ENCODE data around the gene CCDC154. TPM values are rescaled to one million over a fixed set of nuclear protein-coding genes. Genes with fewer than 3 reads are reported as not detected.

Gene CCDC154
- total and polyA plus RNA-seq, 10 of the 15 experiments (the other 5 are each of a cell fraction or from before 2014, with no cell fraction given), result 0.06 to 0.26 (median 0.25) TPM; not detected in 7

DNA sequence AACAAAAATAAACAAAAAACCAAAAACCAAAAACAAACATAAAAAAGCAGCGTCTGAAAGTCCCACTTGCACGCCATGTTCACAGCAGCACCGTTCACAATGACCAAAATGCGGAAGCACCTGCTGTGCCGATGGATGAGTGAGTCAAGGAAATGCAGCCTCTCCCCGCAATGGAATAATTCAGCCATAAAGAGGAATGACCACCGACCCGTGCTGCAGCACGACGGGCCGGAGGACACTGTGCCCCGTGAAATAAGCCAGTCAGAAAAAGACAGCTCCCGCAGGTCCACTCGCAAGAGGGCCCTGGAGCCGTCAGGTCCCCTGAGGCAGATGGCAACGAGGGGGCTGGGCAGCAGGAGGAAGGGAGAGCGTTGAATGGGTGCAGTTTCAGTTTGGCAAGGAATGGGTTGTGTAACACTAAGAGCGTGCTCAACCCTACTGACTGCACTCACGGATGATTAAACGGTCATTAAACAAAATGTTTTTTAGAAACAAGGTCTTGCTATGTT is 25.4 kb upstream of the CCDC154 start (continued):
- TF ChIP-seq, protein P1, sequence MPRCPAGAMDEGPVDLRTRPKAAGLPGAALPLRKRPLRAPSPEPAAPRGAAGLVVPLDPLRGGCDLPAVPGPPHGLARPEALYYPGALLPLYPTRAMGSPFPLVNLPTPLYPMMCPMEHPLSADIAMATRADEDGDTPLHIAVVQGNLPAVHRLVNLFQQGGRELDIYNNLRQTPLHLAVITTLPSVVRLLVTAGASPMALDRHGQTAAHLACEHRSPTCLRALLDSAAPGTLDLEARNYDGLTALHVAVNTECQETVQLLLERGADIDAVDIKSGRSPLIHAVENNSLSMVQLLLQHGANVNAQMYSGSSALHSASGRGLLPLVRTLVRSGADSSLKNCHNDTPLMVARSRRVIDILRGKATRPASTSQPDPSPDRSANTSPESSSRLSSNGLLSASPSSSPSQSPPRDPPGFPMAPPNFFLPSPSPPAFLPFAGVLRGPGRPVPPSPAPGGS (IDR thresholded peaks at IDR 0.05; ENCODE audit: borderline replicate concordance, insufficient read depth, low read depth, low read length, poor library complexity, severe bottlenecking), result no peak
- TF ChIP-seq SUPT20H (IDR thresholded peaks at IDR 0.05; ENCODE audit: borderline replicate concordance, control insufficient read depth, low read depth, low read length), result no peak
- no peak for TF ChIP-seq BCLAF1 (IDR thresholded peaks at IDR 0.05)
- TF ChIP-seq ATF7 (IDR thresholded peaks at IDR 0.05; ENCODE audit: low read depth), result 0 out of 2 replicates have a peak, but pooled peaks have one; percentile 9
- TF ChIP-seq ZBED1 (IDR thresholded peaks at IDR 0.05; ENCODE audit: borderline replicate concordance), result no peak
- TF ChIP-seq CHD4 (IDR thresholded peaks at IDR 0.05), result no peak
- TF ChIP-seq MXI1 (IDR thresholded peaks at IDR 0.05; ENCODE audit: low read depth, low read length), result no peak
- no peak for TF ChIP-seq NFYA (IDR thresholded peaks at IDR 0.05; ENCODE audit: borderline replicate concordance, low read depth, low read length)
- peak; percentile 65; the same call in 1 of the 2 replicates for TF ChIP-seq YY1 (IDR thresholded peaks at IDR 0.05; ENCODE audit: low read depth, low read length)
- peak; percentile 36; the same call in 1 of the 2 replicates for TF ChIP-seq CREM (IDR thresholded peaks at IDR 0.05; ENCODE audit: low read depth)
- TF ChIP-seq CHD2 (IDR thresholded peaks at IDR 0.05; ENCODE audit: borderline replicate concordance, low read depth, low read length), result 0 out of 2 replicates have a peak, but pooled peaks have one; percentile 59
- 0 out of 2 replicates have a peak, but pooled peaks have one; percentile 45 for TF ChIP-seq NFIC (IDR thresholded peaks at IDR 0.05; ENCODE audit: low read depth, low read length)
- no peak for TF ChIP-seq PKNOX1 (IDR thresholded peaks at IDR 0.05)
- TF ChIP-seq FOXM1 (IDR thresholded peaks at IDR 0.05; ENCODE audit: low read depth, low read length), result no peak
- no peak for TF ChIP-seq NFXL1 (IDR thresholded peaks at IDR 0.05; ENCODE audit: borderline replicate concordance)
- no peak for TF ChIP-seq SIN3A (IDR thresholded peaks at IDR 0.05; ENCODE audit: low read depth, low read length)
- TF ChIP-seq DPF2 (IDR thresholded peaks at IDR 0.05), result no peak
- peak; percentile 55 for TF ChIP-seq RUNX3 (IDR thresholded peaks at IDR 0.05; ENCODE audit: low read length)
- TF ChIP-seq TBL1XR1 (IDR thresholded peaks at IDR 0.05; ENCODE audit: low read depth, low read length), result no peak
- peak; percentile 78 for TF ChIP-seq MEF2B (IDR thresholded peaks at IDR 0.05; ENCODE audit: partially characterized antibody, poor library complexity, severe bottlenecking)
- TF ChIP-seq NBN (IDR thresholded peaks at IDR 0.05), result peak; percentile 69
- peak; percentile 55; the same call in 1 of the 2 replicates for TF ChIP-seq POLR2A (IDR thresholded peaks at IDR 0.05; ENCODE audit: low read depth, low read length)
- TF ChIP-seq EED (IDR thresholded peaks at IDR 0.05; ENCODE audit: low read depth), result peak; percentile 37; the same call in 1 of the 2 replicates
- no peak for TF ChIP-seq E4F1 (IDR thresholded peaks at IDR 0.05; ENCODE audit: borderline replicate concordance, partially characterized antibody)

All from GM12878 (cell line).